GM18873 (cell line): ENCODE data around the gene PLTP.
"Not testable (repeated sequence)": the region's sequence is repeated elsewhere in the genome, so short reads cannot be mapped to it uniquely, and the experiment has no call there.

ENCODE experiments used
- ATAC-seq: cut with Tn5 transposase; IDR thresholded peaks from one replicate; pipeline ENCODE4 v1.9.1; 2021; ENCODE audit warnings: mild to moderate bottlenecking, moderate library complexity, moderate number of reproducible peaks; ENCODE audit not compliant: unreplicated experiment, low FRiP score

PLTP gene

DNA sequence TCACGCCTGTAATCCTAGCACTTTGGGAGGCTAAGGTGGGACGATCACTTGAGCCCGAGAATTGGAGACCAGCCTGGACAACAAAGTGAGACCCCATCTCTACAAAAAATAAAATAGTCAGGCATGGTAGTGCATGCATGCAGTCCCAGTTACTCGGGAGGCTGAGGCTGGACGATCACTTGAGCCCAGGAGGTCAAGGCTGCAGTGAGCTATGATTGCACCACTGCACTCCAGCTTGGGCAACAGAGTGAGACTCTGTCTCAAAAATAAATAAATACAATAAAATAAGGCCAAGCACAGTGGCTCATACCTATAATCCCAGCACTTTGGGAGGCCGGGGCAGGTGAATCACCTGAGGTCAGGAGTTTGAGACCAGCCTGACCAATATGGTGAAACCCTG lies 10.6 kb downstream of the PLTP start:
- not testable (repeated sequence) for ATAC-seq

DNA sequence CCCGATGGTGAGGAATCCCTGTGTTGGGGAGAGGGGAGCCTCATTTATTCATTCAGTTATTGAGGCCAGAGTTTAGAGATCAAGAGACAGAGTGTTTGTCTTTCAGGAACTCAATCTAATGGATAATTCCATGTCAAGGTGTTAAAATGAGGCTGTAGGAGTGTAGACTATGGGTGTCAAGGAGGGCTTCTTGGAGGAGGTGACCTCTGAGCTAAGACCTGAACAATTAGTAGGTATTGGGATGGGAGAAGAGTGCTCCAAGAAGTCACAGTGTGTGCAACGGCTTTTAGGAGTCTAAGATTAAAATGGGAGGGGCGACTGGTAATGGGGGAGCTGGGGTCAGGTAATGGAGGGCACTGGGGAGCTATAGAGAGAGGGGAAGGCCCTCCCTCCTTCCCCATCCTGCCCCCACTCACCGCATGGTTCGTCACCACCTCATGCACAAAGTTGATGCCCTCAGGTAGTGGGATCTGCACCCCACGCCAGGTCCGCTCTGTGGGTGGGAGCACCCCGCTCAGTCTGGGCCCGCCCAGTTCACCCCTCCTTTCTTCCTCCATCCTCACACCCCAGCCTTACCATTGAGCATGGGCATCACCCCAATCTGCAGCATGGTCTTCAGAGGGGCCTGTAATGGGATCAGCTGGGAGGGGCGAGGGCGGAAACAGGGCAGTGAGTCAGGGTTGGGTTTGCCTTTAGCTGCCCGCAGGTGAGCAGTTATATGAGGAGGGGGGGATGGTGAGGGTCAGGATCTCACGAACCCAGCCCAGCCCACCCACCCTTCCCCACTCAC lies 12.7 kb downstream of the PLTP start:
- no peak for ATAC-seq

GRCh38 chr20:45898285-45898684 lies 13.7 kb downstream of the PLTP start:
- ATAC-seq, result no peak

- ATAC-seq, result no peak
Observed at GRCh38 chr20:45897692-45898091, 14.3 kb downstream of the PLTP start.

GRCh38 chr20:45897289-45897688 lies 14.7 kb downstream of the PLTP start:
- no peak for ATAC-seq

- ATAC-seq, result no peak
Observed at GRCh38 chr20:45896641-45897161, 15.3 kb downstream of the PLTP start.

DNA sequence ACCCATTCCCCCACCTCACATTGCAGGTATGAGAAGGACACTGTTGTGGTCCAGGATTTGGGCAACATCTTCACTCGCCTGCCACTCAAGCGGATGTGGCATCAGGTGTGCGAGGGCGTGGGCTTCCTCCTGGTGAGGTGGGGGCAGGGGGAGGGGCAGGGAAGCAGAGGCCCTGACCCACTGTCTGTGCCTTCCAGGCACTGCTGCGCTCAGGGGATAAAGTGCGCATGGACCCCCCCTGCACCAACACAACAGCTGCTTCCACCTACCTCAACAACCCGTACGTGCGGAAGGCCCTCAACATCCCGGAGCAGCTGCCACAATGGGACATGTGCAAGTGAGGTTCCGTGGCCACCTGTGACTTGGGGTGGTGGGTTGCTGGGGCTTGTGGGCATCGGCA lies 17.2 kb downstream of the PLTP start:
- no peak for ATAC-seq

- ATAC-seq, result no peak
Observed at GRCh38 chr20:45893831-45894230, 18.1 kb downstream of the PLTP start.

GRCh38 chr20:45892828-45893500 lies 19.0 kb downstream of the PLTP start:
- ATAC-seq, result no peak

DNA sequence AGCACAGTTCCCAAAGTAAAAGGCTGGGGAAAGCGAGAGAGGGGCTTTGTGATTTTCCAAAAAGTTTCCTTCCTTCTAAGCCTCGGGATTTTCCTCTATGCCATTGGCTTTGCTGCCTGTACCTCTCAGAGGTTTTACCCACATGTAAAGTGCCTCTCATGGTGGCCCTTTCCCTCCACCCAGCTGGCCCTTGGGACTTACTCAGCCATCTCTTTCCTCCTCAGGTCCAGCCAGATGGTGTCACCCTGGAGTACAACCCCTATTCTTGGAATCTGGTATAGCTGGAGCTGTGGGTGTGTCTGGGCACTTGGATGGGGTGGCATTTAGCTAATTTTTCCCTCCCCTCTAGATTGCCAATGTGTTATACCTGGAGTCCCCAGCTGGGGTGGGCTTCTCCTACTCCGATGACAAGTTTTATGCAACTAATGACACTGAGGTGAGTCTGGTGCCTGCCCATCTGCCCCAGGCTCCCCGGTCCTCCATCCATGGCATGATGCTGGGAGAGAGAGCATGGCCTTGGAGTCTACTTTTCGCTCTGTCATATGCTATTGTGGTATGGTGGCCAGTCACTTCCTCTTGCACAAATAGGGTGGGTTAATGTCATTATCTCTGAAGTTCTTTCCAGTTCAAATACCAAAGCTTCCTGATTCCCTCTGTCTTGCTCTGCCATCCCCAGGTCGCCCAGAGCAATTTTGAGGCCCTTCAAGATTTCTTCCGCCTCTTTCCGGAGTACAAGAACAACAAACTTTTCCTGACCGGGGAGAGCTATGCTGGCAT lies 19.7 kb downstream of the PLTP start:
- ATAC-seq, result no peak

- ATAC-seq, result peak; percentile 50
Observed at GRCh38 chr20:45890985-45891983, 20.7 kb downstream of the PLTP start, which contains the start of the genes CTSA and NEURL2. Gene CTSA, plus strand, starts transcription at chr20:45891335. Its CDS starts 234 bp downstream, at chr20:45891569. Gene NEURL2, minus strand, starts transcription at chr20:45891208. Its CDS starts 217 bp downstream, at chr20:45890991.

DNA sequence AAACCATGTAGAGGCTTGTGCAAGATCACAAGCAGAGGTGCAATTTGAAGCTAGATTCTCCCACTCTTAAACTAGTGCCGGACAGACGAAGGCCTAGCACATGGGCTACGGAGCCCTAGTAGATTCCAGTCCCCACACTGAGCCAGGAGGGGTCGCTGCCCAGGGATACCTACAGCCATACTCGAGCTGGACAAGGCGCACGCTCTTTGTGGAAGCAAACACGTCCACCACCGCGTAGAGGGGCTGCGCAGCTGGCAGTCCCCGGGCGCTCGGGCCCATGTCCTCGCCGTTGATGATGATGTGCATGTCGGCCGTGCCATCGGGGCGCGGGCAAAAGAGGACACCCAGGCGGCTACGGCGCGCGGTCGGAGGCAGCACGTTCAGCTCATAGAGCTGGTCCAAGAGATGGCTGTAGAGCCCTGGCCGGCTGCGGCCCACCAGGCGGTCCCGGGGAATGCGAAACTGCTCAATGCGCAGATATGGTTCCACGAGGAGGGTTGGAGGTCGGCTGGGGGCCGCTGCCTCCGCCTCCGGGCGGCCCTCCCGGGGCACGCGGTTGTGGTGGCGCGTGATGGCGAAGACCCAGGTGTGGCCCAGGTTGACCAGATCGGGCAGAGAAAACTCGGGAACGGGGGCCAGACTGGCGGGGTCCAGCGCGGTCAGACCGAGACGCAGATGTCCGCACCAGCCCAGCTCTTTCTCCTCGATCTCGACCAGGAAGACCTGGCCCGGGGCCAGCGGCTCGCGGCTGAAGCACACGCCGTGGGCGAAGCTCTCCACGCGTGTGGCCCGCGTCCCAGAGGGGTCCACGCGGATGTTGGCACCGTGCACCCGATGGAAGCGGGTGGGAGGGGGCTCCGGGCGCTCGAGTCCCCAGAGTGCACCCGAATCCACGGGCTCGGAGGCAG lies 21.6 kb downstream of the PLTP start:
- ATAC-seq, result no peak

DNA sequence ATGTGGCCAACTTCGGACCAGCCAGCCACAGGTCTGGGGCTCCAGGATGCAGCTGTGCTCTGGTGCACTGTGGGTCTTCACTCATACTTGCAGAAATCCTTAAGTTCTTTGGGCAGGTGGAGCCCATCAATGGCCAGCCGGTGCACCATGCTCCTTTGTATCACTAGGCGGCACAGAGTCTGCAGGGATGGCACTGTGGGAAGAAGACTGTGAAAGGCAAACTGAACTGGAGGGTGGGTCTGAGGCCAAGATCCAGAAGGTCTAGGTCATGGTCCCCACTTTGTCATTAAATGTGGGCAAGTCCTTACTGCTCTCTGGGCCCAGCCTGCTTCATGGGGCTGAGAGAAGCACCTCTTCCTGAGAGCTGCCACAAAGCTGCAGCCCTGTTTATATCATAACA lies 23.3 kb downstream of the PLTP start:
- no peak for ATAC-seq

DNA sequence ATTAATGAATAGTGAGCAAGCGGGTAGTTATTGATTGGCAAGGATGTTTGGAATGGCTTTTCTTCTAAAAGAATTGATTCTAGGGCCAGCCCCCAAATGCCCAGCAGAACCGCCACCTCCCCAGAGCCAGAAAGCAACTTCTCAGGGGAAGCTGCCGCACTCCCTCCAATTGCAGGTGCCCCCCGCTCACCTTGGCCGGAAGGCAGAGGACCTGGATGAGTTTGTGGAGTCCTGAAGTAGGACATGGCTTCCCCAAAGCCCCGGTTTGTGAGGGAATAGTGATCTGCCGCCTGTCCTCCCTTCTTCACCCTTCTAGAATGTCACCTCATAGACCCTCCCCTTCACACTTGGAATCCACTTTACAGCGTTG lies 24.6 kb downstream of the PLTP start, which contains the start of gene SPATA25:
TSS of gene SPATA25 (minus strand) at position 277 of the 370 bp plus-strand sequence. CDS start at position 245, 32 bp downstream.
- no peak for ATAC-seq

DNA sequence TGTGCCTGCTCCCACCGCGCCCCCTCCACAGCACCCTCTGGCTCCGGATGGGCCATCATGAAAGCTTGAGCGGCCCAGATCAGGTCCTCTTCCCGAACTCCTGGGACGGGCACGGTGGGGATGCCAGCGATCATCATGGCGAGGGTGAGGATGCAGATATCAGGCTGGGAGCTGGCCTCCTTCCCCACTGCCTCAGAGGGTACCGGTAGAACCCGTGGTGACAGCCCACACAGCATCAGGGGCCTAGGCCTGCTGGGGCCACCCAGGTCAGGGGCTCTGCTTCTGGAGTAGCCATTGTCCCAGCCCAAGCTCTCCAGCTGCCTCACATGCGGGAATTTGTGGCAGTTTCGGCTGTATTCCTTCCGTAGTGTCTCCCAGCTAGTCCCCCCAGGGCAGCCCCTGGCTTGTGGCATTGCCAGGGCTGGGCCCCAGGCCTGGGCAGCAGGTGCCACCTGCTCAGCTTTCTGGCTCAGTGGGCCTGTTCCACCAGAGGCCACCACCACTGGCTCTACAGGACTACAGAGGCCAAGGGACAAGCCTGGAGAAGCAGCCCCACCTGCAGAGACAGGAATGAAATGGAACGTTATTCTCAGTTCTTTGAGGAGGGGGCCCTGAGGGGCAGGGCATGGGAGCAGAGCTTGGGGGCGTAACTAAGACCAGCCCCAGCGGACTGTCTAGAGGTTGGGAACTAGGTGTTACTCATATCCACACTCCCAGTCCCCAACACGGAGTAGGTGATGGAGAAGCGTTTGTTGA lies 25.2 kb downstream of the PLTP start:
- no peak for ATAC-seq

- no peak for ATAC-seq
Observed at GRCh38 chr20:45883100-45883469, 28.9 kb downstream of the PLTP start.

DNA sequence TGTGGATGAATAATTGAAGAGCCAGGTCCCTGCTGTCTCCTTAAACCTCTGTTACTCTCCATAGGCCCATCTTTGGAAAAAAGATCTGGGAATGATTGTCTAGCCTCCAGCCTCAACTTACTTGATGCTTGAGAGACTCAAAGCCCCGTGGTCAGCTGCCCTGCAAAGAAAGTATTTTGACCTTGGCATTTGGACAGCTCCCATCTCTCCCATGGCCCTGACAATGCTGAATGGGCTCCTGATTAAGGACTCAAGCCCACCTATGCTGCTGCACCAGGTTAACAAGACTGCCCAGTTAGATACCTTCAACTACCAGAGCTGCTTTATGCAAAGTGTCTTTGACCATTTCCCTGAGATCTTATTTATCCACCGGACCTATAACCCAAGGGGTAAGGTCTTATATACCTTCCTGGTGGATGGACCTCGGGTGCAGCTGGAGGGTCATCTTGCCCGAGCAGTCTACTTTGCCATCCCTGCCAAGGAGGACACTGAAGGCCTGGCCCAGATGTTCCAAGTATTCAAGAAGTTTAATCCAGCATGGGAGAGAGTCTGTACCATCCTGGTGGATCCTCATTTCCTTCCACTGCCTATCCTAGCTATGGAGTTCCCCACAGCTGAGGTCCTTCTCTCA lies 29.4 kb downstream of the PLTP start:
- no peak for ATAC-seq
